Activated T-cell treated with anti-CD3 and anti-CD28 coated beads for 4 hours (primary cell): Measurements from ENCODE around the gene NFX1.
A peak's percentile ranks its signal among the peaks of the same experiment; 100 is the strongest.
"Not testable (repeated sequence)": the region's sequence is repeated elsewhere in the genome, so short reads cannot be mapped to it uniquely, and the experiment has no call there.

ENCODE experiments used
- DNase-seq: peaks from one replicate; pipeline ENCODE4 v3.0.0-alpha.2; 2020

Gene NFX1

GRCh38 chr9:33393581-33393980 is 103.3 kb downstream of the NFX1 start:
- no peak for DNase-seq

GRCh38 chr9:33393986-33394385 is 103.7 kb downstream of the NFX1 start:
- not testable (repeated sequence) for DNase-seq

GRCh38 chr9:33395159-33395879 is 105.0 kb downstream of the NFX1 start:
- not testable (repeated sequence) for DNase-seq

GRCh38 chr9:33397801-33398200 is 107.5 kb downstream of the NFX1 start:
- DNase-seq, result not testable (repeated sequence)

GRCh38 chr9:33399047-33399446 is 108.7 kb downstream of the NFX1 start:
- DNase-seq, result not testable (repeated sequence)

- DNase-seq, result not testable (repeated sequence)
Measured at GRCh38 chr9:33401809-33402208, 111.5 kb downstream of the NFX1 start.

- not testable (repeated sequence) for DNase-seq
Measured at GRCh38 chr9:33402371-33402770, 112.1 kb downstream of the NFX1 start, which contains the start of gene AQP7. Gene AQP7 (minus strand): TSS chr9:33402568. CDS start chr9:33401262, 1,306 bp downstream.

GRCh38 chr9:33403941-33404787 is 113.8 kb downstream of the NFX1 start:
- DNase-seq, result no peak

- no peak for DNase-seq
Measured at GRCh38 chr9:33404788-33405362, 114.6 kb downstream of the NFX1 start.

- DNase-seq, result no peak
Measured at GRCh38 chr9:33407061-33407460, 116.7 kb downstream of the NFX1 start.

- DNase-seq, result no peak
Measured at GRCh38 chr9:33408087-33408486, 117.8 kb downstream of the NFX1 start.

GRCh38 chr9:33414268-33414667 is 124.0 kb downstream of the NFX1 start:
- no peak for DNase-seq

GRCh38 chr9:33414889-33415500 is 124.7 kb downstream of the NFX1 start:
- no peak for DNase-seq

GRCh38 chr9:33415501-33416038 is 125.3 kb downstream of the NFX1 start:
- peak; percentile 73 for DNase-seq

GRCh38 chr9:33416996-33417395 is 126.7 kb downstream of the NFX1 start:
- DNase-seq, result peak; percentile 24

GRCh38 chr9:33418090-33418489 is 127.8 kb downstream of the NFX1 start:
- DNase-seq, result no peak

- DNase-seq, result no peak
Measured at GRCh38 chr9:33419708-33420303, 129.5 kb downstream of the NFX1 start.
